HCT116 (cell line): ENCODE measurements around the gene ANO8. TPM values are rescaled to one million over a fixed set of nuclear protein-coding genes. Genes with fewer than 3 reads are reported as not detected.

Experiments used
- ATAC-seq: fragments of 200-7000 bp; cut with Tn5 transposase; 2 replicates; pipeline ENCODE4 v1.9.1; 2020; ENCODE audit warnings: mild to moderate bottlenecking, moderate library complexity
- BruUV-seq: library from RNA; stranded (reverse); fragments of 400-500 nt; replicated peaks from 2 replicates; lab custom pipeline; 2021; lab: Mats Ljungman, UMichigan
- CTCF ChIA-PET: fragments of 300-600 bp; sonication (Branson Sonifier 250); formaldehyde crosslinking; loops from one replicate; lab custom pipeline; 2021; ENCODE audit warnings: antibody characterized with exemption; lab: Charles Lee
- POLR2A ChIA-PET: fragments of 300-600, 350-600 bp; sonication (Branson Sonifier 250); formaldehyde crosslinking; loops from one replicate; lab custom pipeline; 2021; ENCODE audit warnings: antibody characterized with exemption; lab: Charles Lee
- RAD21 ChIA-PET, 2 experiments: fragments of 300-600 bp; sonication (Branson Sonifier 250); formaldehyde crosslinking; loops; one replicate each; lab custom pipeline; 2023; ENCODE audit warnings: low total read pairs in 2 of 2; ENCODE audit not compliant: uncharacterized antibody in 2 of 2, unreplicated experiment in 2 of 2, low non-redundant PET in 1 of 2; lab: Charles Lee
- DNase-seq: peaks from one replicate; pipeline ENCODE4 v3.0.0-alpha.2; 2010; ENCODE audit warnings: low read depth, low spot score
- H2AFZ ChIP-seq: fragments of 200-600 bp; shearing (Covaris generic), sonication (generic); 2 replicates; pipeline ENCODE4 v1.6.1; 2017; ENCODE audit warnings: low read depth, mixed run types, mixed read lengths, antibody characterized with exemption, low read length; ENCODE audit not compliant: poor library complexity, severe bottlenecking
- H3K27ac ChIP-seq: 2 replicates; pipeline ENCODE4 v1.5.1; 2012; ENCODE audit warnings: low read depth, low read length
- H3K27me3 ChIP-seq: fragments of 200-600 bp; sonication (generic); 2 replicates; pipeline ENCODE4 v1.6.1; 2016; ENCODE audit warnings: mixed run types, low read length, mixed read lengths; ENCODE audit not compliant: insufficient read depth
- H3K36me3 ChIP-seq, 2 experiments: fragments of 200-500 bp in 1 of 2; fragments of 200-600 bp in 1 of 2; sonication (Bioruptor generic) in 1 of 2; sonication (generic) in 1 of 2; 2 replicates each; pipeline versions ENCODE4 v1.5.1 to v1.6.1; 2014 to 2016; ENCODE audit warnings: low read length in 2 of 2, inconsistent platforms in 1 of 2, mixed read lengths in 1 of 2, mixed run types in 1 of 2; ENCODE audit not compliant: insufficient read depth in 2 of 2, control insufficient read depth in 1 of 2
- H3K4me1 ChIP-seq, 2 experiments: fragments of 200-600 bp in 1 of 2; sonication (generic) in 1 of 2; 2 replicates each; pipeline versions ENCODE4 v1.5.1 to v1.6.1; 2012 to 2017; ENCODE audit warnings: low read length in 2 of 2, inconsistent platforms in 1 of 2, mild to moderate bottlenecking in 1 of 2, mixed read lengths in 1 of 2, mixed run types in 1 of 2, moderate library complexity in 1 of 2; ENCODE audit not compliant: insufficient read depth in 2 of 2, control insufficient read depth in 1 of 2
- H3K4me2 ChIP-seq: fragments of 200-600 bp; sonication (generic); 2 replicates; pipeline ENCODE4 v1.6.1; 2017; ENCODE audit warnings: mixed run types, low read length, mixed read lengths
- H3K4me3 ChIP-seq, 2 experiments: fragments of 200-600 bp in 1 of 2; sonication (generic) in 1 of 2; replicated peaks in 1 of 2; 2 replicates each; pipeline ENCODE4 v1.5.1; 2011 to 2016; ENCODE audit warnings: low read length in 2 of 2, control low read depth in 1 of 2, low read depth in 1 of 2, mild to moderate bottlenecking in 1 of 2, mixed read lengths in 1 of 2, mixed run types in 1 of 2
- H3K79me2 ChIP-seq: fragments of 200-600 bp; sonication (generic); 2 replicates; pipeline ENCODE4 v1.6.1; 2017; ENCODE audit warnings: mild to moderate bottlenecking, mixed run types, low read length, moderate library complexity, mixed read lengths; ENCODE audit not compliant: insufficient read depth
- H3K9ac ChIP-seq: fragments of 200-600 bp; sonication (generic); 2 replicates; pipeline ENCODE4 v1.6.1; 2016; ENCODE audit warnings: low read length, mixed read lengths
- H3K9me2 ChIP-seq: fragments of 200-600 bp; sonication (generic), shearing (Covaris generic); 2 replicates; pipeline ENCODE4 v1.6.1; 2017; ENCODE audit warnings: mixed run types, mild to moderate bottlenecking, moderate library complexity; ENCODE audit not compliant: insufficient read depth
- H3K9me3 ChIP-seq, 2 experiments: fragments of 200-500 bp in 1 of 2; fragments of 200-600 bp in 1 of 2; sonication (Bioruptor generic) in 1 of 2; sonication (generic) in 1 of 2; 2 replicates each; pipeline ENCODE4 v1.6.1; 2014 to 2017; ENCODE audit warnings: low read length in 2 of 2, mixed read lengths in 2 of 2, inconsistent platforms in 1 of 2, low read depth in 1 of 2, mild to moderate bottlenecking in 1 of 2, mixed run types in 1 of 2, moderate library complexity in 1 of 2; ENCODE audit not compliant: control insufficient read depth in 1 of 2, insufficient read depth in 1 of 2
- H4K20me1 ChIP-seq: fragments of 200-600 bp; sonication (generic), shearing (Covaris generic); 2 replicates; pipeline ENCODE4 v1.6.1; 2017; ENCODE audit warnings: mixed run types, mild to moderate bottlenecking, moderate library complexity; ENCODE audit not compliant: insufficient read depth
- CBX3 ChIP-seq: IDR thresholded peaks from 2 replicates; pipeline ENCODE4 v1.6.1; 2012; ENCODE audit warnings: low read depth
- EGR1 ChIP-seq: IDR thresholded peaks from 2 replicates; pipeline ENCODE4 v1.6.1; 2012; ENCODE audit warnings: low read depth
- ELF1 ChIP-seq: IDR thresholded peaks from 2 replicates; pipeline ENCODE4 v1.6.1; 2012; ENCODE audit warnings: low read depth, borderline replicate concordance
- EZH2 ChIP-seq: fragments of 200-600 bp; sonication (generic); IDR thresholded peaks from 2 replicates; pipeline ENCODE4 v1.6.1; 2017; ENCODE audit warnings: antibody characterized with exemption, mixed run types
- EZH2phosphoT487 ChIP-seq: fragments of 200-600 bp; IDR thresholded peaks from 2 replicates; pipeline ENCODE4 v1.6.1; 2018; ENCODE audit warnings: antibody characterized with exemption, borderline replicate concordance
- FOSL1 ChIP-seq: IDR thresholded peaks from 2 replicates; pipeline ENCODE4 v1.6.1; 2012; ENCODE audit warnings: low read depth
- JUND ChIP-seq: IDR thresholded peaks from 2 replicates; pipeline ENCODE4 v1.6.1; 2012
- MAX ChIP-seq: IDR thresholded peaks from 2 replicates; pipeline ENCODE4 v1.6.1; 2012
- REST ChIP-seq: IDR thresholded peaks from 2 replicates; pipeline ENCODE4 v1.6.1; 2012; ENCODE audit warnings: low read depth
- SP1 ChIP-seq: IDR thresholded peaks from 2 replicates; pipeline ENCODE4 v1.6.1; 2012; ENCODE audit warnings: low read depth
- TCF7L2 ChIP-seq: IDR thresholded peaks from 2 replicates; pipeline ENCODE4 v1.7.0; 2011; ENCODE audit warnings: borderline replicate concordance, inconsistent platforms; ENCODE audit not compliant: insufficient read depth, insufficient read length; ENCODE audit errors: extremely low read depth
- ZFX ChIP-seq: fragments of 450-650 bp; IDR thresholded peaks from 2 replicates; pipeline ENCODE4 v1.6.1; 2017
- ZNF274 ChIP-seq: fragments of 200-500 bp; sonication (Bioruptor generic); IDR thresholded peaks from 2 replicates; pipeline ENCODE4 v1.6.1; 2014; ENCODE audit warnings: mild to moderate bottlenecking, low read depth, low read length, inconsistent platforms
- intact Hi-C: fragments of 100-400 bp; cut with micrococcal nuclease; formaldehyde crosslinking; loops from 2 replicates; pipeline ENCODE4 v1.10.0; 2022
- total RNA-seq: library from RNA; stranded (reverse); gene quantifications from one replicate; pipeline ENCODE4 v1.2.1, GENCODE V29; 2021; ENCODE audit not compliant: unreplicated experiment

The ANO8 gene
- total RNA-seq, 1 experiment from 2014 or later = 22.9 TPM

GRCh38 chr19:17332677-17333581, 1.7 kb downstream of the ANO8 start (continued):
- TF ChIP-seq REST (no peak), EGR1 (no peak)

GRCh38 chr19:17332360-17332676, 2.3 kb downstream of the ANO8 start:
- TF ChIP-seq ZFX (no peak), EZH2 (no peak), TCF7L2 (no peak), EZH2phosphoT487 (no peak), ZNF274 (no peak), JUND (no peak), CBX3 (no peak), FOSL1 (no peak), REST (no peak), MAX (no peak; the same call in 1 of the 2 replicates), SP1 (no peak), ELF1 (no peak)
- H3K79me2 ChIP-seq = peaks cover 5% of the 10 kb centered on the region; the same call in 1 of the 2 replicates
- no peak for ATAC-seq
- no peaks in the 10 kb centered on the region for H3K27me3 ChIP-seq
- ChIA-PET POLR2A (interaction anchor here (0.8 to 4.1 kb wide), 4 partner anchors 15 to 26 kb away, joined by 3 to 39 read pairs (median 4); partner anchors contain the start of gene DDA1), RAD21 (interaction anchor here (0.6 to 1.2 kb wide), 3 partner anchors 20 to 35 kb away, joined by 3 to 4 read pairs (median 3); no protein-coding TSS in a partner anchor), CTCF (interaction anchor here (0.7 to 2.4 kb wide), 7 partner anchors 13 to 163 kb away, joined by 3 to 8 read pairs (median 4); partner anchors contain the start of genes DDA1 and MRPL34)
- H4K20me1 ChIP-seq = no peaks in the 10 kb centered on the region
- peak overlapping the region; percentile 91; the same call in 1 of the 2 replicates for H3K27ac ChIP-seq
- H3K9me2 ChIP-seq = no peaks in the 10 kb centered on the region
- intact Hi-C loops = no loop called here
- no peak overlapping the region for H2AFZ ChIP-seq
- H3K9ac ChIP-seq = no peak overlapping the region
- no peaks in the 10 kb centered on the region for H3K9me3 ChIP-seq
- no peaks in the 10 kb centered on the region for H3K36me3 ChIP-seq
- peaks cover 20 to 50% of the 10 kb centered on the region in 2 experiments for H3K4me1 ChIP-seq
- no TSS peak for BruUV-seq
- no peak overlapping the region for H3K4me3 ChIP-seq
- no peak for DNase-seq
- peak overlapping the region; percentile 97 for H3K4me2 ChIP-seq
